ENCODE results near the gene GPS1.

GPS1 gene

GRCh38 chr17:82051776-82052637 lies at the start of gene GPS1, which contains the start of gene RFNG:
TSS of gene GPS1 (plus strand) at chr17:82051898. CDS start at chr17:82051932, 34 bp downstream.
TSS of gene RFNG (minus strand) at chr17:82051811. CDS start at chr17:82051766, 45 bp downstream.
- FAIRE-seq: no peak

- peak; percentile 91 for FAIRE-seq
Measured at GRCh38 chr17:82003411-82004381, 48.0 kb upstream of the GPS1 start.

- no peak for FAIRE-seq
Measured at GRCh38 chr17:82004517-82005455, 46.9 kb upstream of the GPS1 start.

GRCh38 chr17:82005701-82006348 lies 45.9 kb upstream of the GPS1 start:
- no peak for FAIRE-seq

DNA sequence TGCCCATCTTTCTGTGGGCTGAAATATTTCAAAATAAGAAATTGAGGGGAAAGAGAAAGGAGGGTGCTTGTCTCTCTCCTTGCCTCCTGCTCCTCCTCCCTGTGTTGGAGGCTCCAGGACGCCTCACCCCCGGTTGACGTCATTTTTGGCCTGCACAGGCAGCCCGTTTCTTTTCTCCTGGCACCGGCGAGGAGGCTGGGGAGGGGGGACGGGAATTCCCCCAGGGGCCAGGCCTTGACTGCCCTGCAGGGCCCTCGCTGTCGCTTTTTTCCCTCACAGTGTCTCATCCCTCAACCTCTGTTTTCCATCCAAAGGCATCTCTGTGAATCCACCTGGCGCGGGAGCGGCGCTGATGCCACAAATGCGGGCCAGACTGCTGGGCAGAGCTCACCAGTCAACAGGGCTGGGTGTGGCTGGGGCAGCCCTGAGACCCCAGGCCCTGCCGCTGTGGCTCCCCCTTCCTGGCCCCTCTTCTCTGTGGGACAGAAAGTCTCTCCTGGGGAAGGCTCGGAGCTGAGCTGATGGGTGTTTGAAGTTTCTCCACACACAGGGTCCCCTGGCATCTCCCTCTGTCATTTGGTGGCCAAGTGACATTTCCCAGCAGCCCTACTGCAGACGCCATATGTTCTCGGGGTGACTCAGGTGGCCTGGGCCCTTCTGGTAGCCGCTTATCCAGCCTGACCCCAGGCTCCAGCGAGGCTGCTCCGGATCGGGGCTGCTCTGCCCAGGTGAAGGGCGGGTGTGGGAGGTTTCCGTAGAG lies 45.0 kb upstream of the GPS1 start:
- no peak for FAIRE-seq

DNA sequence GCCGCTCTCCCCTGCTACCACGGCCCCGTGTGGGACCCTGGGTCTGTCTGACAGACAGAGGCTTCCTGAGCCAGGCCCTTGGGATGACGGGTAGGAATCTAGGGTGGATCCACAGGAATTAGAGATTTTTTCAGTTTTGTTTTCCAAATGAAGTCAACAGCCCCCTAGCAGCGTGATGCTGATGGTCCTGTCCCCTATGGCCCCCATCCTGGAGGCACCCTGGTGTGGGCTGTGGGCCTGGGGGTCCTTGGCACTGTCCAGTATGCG lies 44.5 kb upstream of the GPS1 start:
- no peak for FAIRE-seq

DNA sequence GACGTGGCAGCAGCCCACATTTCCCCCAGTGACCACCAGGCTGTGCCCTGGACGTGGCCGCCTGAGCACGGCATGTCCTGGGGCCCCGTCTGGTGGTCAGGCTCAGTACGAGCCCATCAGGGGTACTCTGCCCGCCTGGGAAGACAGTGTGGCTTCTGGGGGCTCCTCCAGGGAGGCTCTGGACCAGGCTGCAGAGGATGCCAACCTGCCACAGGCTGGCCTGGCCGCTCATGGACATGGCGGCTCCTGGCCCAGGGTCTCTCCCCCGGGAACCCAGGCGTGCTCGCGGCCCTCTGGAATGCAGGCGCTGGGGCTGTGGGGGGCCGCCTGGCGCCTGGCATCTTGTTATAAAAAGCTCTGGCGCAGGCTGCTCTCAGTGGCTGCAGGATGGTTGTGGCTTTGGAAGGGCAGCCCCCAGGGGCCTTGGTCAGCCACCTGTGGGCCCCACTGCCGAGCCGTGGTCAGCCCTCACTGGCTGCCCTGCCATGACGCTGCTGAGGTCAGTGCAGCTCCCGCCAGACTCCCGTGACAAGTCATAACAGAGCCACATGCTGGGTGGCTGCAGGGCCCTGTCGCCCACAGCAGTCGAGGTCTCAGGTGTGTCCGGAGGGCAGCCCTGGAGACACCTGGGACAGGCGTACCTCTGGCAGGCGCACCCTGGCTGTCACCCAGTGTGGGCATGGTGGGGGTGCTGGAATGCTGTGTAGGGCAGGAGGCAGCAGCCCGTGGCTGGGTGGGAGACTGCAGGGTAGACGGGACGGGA lies 44.0 kb upstream of the GPS1 start:
- FAIRE-seq: no peak

DNA sequence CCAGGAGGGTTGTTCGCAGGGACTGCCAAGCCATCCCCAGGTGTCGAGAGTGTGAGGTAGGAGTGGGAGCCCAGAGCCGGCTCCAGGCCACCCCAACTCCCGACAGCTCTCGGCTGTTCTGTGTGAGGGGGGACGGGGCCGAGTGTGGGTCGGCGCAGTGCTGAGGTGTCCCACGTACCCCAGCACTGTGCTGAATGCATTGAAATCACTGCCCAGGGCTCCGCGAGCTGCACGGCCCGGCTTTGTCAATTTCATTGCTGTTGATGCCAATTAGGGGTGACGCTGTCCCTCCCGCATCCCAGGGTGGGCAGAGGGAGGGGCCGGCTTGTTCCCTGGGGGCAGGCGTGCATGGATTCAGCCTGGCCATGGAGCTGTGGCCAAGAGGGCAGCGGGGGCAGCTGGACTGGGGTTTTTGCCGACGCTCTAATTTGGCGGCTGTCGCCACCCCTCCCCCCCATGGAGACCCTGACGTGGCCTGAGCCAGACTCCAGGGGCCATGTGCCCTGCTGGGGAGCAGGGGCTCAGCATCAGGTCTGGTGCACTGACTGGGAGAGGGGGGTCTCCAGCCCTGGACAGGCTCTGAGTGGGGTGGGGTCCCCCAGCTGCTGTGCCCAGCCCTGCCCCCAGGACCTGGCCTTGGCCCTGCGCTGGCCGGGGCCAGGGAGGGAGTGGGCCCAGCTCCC lies 43.3 kb upstream of the GPS1 start:
- no peak for FAIRE-seq

DNA sequence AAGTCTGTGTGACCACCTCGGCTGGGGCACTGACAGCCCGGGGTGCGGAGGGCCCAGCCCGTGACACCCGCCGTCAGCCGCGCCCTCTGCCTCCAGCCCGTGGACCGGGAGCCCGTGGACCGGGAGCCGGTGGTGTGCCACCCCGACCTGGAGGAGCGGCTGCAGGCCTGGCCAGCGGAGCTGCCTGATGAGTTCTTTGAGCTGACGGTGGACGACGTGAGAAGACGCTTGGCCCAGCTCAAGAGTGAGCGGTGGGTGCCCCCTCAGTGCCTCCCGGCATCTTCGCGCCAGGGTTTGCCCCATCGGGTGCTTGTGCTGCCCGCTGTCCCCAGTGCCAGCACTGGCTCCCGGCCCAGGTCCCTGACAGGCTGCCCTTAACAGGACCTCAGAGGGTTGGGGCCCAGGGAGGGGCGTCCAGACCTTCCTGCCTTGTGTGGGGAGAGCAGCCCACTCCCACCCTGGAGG lies 42.7 kb upstream of the GPS1 start:
- FAIRE-seq: no peak

- no peak for FAIRE-seq
Measured at GRCh38 chr17:82009413-82009812, 42.3 kb upstream of the GPS1 start.

DNA sequence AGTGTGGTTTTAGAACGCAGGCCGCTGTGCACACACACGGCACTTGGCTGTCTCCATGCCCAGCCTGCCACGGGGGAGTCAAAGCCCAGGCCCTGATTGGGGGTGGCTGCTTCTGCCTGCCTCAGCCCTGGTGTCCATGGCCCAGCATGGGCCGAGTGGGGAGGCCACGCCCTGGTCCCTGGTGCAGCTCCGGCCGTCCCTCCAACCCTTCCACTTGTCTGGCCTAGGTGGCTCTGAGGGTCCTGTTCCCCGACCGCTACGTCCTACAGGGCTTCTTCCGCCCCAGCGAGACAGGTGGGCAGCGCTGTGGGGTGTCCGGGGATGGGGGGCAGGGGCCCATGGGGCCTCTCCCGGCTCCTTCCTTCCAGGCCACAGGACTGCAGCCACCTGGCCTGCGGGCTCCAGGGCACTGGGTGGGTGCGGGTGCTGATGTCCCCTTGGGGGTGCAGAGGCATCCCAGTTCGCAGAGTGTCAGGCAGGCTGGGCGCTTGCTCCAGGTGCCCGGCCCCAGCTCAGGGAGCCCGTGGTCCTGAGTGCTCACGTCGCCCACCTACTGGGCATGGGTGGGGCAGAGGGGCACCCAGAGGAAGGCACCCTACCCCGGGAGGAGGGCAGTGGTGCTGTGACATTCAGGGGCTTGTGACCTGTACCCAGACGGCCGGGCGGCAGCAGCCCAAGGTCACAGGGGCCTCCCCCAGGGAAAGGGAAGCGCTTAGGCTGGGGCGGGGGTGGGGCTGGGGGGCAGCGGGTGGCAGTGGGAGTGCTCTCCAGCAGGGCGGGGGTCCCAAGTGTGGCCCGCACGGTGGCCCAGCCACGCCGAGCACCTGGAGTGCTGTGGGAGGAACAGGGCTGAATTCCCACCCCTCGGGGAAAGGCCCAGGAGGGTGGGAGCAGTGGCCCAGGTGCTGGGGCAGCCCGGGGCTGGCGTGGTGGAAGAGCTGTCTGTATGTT lies 40.8 kb upstream of the GPS1 start:
- no peak for FAIRE-seq

GRCh38 chr17:82011617-82012187 lies 40.0 kb upstream of the GPS1 start:
- FAIRE-seq: no peak

DNA sequence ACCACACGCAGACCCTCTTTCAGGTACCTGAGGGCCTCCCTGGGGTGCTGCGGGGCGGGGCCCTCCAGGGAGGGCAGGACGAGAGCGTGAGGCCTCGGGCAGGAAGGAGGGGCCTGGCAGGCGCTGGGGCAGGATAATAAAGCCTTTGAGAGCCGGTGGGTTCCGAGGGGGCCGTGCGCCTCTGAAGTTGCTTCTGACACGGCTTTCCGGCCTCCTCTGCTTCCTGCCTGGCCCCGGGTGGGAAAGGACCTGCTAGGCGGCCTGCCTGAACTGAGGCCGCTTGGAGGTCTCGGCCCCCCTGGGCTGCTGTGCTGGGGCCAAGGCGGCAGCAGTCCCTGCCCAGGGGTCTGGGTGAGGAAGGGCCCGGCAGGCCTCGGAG lies 39.4 kb upstream of the GPS1 start:
- FAIRE-seq: no peak

DNA sequence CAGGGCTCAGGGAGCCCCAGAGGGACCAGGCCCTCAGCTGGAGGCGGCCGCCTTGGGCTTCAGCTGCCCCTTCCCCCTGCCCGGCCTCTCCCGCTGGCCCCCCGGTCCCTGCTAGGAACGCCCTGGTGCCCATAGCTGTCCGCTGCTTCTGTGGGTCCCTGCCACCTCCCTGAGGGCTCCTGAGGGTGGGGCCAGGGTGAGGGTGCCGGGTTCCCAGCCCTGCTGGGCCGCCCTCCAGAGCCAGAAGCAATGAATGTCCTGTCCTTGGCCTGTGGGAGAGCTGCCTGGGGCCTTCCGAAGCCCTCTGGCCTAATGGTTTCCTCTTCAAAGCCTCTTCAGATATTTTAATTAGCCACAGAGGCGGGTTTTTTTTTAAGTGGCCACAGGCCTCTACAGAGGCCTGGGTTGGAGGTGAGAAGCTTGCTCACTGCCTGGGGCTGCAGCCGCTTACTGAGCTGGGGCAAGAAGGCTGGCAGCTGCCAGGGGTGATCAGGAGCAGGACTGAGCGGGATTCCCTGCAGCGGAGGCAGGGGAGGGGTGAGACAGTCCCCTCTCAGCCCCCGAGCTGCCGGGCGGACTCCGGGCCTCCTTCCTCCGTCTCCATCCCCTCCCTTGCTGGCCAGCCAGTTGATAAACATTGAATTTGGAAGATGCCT lies 38.9 kb upstream of the GPS1 start:
- FAIRE-seq: no peak

DNA sequence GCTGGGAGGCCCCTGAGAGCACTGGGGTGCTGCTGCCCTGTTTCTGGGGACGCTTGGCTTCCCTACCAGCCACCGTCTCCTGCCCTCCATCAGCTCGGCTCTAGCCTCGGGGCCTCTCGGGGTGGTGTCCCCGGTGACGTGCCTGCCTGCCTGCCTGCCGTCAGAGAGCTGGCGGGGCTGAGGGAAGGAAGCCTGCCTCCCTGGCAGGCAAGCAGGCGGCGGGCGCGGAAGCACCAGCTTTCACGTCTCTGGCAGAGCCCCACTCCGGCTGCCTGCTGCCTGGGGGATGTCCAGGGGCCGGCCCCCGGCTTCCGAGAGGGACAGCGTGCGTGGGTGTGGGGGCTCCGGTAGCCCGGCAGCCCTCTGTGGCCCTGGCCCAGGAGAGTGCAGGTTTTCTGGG lies 38.4 kb upstream of the GPS1 start:
- no peak for FAIRE-seq

- no peak for FAIRE-seq
Measured at GRCh38 chr17:82013772-82014321, 37.9 kb upstream of the GPS1 start.

GRCh38 chr17:82014432-82014831 lies 37.3 kb upstream of the GPS1 start:
- no peak for FAIRE-seq

DNA sequence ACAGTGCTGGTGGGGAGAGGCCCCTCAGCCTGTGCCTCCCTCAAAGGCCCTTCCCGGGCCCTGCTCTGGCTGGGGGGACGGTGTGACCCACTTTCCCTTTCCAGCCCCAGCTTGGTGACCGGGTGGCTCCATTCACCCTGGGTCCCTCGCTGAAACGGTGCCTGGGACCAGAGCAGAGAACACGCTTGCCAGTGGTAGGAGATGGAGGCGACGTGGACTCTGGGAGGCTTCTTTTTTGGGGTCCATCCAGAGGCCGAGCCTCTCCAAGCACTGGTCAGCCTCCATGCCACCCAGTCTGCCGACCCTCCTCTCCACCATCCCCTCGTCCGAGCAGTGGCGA lies 36.8 kb upstream of the GPS1 start:
- FAIRE-seq: no peak
